ENCODE measurements around the gene SUN5. TPM values are rescaled to one million over a fixed set of nuclear protein-coding genes. Genes with fewer than 3 reads are reported as not detected.

The SUN5 gene
- total RNA-seq, 1 experiment from 2014 or later, result not detected

GRCh38 chr20:33021879-33022278, 17.6 kb upstream of the SUN5 start:
- Mint-ChIP-seq H3K4me3 (no peak overlapping the region), H3K4me1 (peaks cover under 1 to 3% of the 10 kb centered on the region in 2 experiments; a peak in 3 of 4 replicates), H3K27me3 (ENCODE audit: low read depth) (peaks cover 3% of the 10 kb centered on the region), H3K27ac (no peak overlapping the region), H3K36me3 (ENCODE audit: insufficient read depth in 1 of 3, low read depth in 3 of 3) (no peaks in the 10 kb centered on the region), H3K9me3 (no peaks in the 10 kb centered on the region)
- Histone ChIP-seq H2BK5ac (ENCODE audit: insufficient read length, low read length) (no peak overlapping the region), H3K56ac (ENCODE audit: insufficient read length, low read depth, low read length) (no peak overlapping the region), H3K79me2 (ENCODE audit: insufficient read depth, low read length) (no peaks in the 10 kb centered on the region), H3K23ac (ENCODE audit: insufficient read length, low read depth, low read length) (no peak overlapping the region), H4K5ac (ENCODE audit: insufficient read length, low read depth, low read length) (no peak overlapping the region), H3K18ac (ENCODE audit: insufficient read length, low read depth, low read length) (no peak overlapping the region), H3K79me1 (ENCODE audit: insufficient read depth, low read depth, low read length, poor library complexity, severe bottlenecking) (no peaks in the 10 kb centered on the region), H3K4me2 (ENCODE audit: insufficient read depth, insufficient read length, low read length) (no peak overlapping the region), H3K27ac (ENCODE audit: insufficient read length, low read depth, low read length) (no peak overlapping the region), H2AK5ac (ENCODE audit: insufficient read length, low read length) (no peak overlapping the region), H2AFZ (ENCODE audit: low read length) (no peak overlapping the region), H4K91ac (ENCODE audit: insufficient read length, low read depth, low read length) (no peak overlapping the region), H3K14ac (ENCODE audit: insufficient read depth, low read length) (no peak overlapping the region), H2BK15ac (ENCODE audit: low read depth, low read length) (no peak overlapping the region), H3K9me3 (ENCODE audit: control insufficient read depth, low read depth, low read length) (no peaks in the 10 kb centered on the region), H4K20me1 (ENCODE audit: control insufficient read depth, insufficient read depth, insufficient read length) (no peaks in the 10 kb centered on the region), H4K8ac (replicated peaks; ENCODE audit: insufficient read length, low read depth, low read length) (no peak overlapping the region), H3K23me2 (ENCODE audit: insufficient read length, low read depth, low read length, poor library complexity, severe bottlenecking) (no peaks in the 10 kb centered on the region), H2BK120ac (ENCODE audit: low read depth, low read length, poor library complexity, severe bottlenecking) (no peak overlapping the region), H3K9ac (ENCODE audit: extremely low read depth, insufficient read length, low read length) (no peak overlapping the region), H3K27me3 (ENCODE audit: insufficient read depth, low read length) (no peaks in the 10 kb centered on the region), H2BK20ac (ENCODE audit: low read depth, low read length, poor library complexity, severe bottlenecking) (no peak overlapping the region), H3K4ac (ENCODE audit: low read depth, low read length) (no peak overlapping the region), H2BK12ac (ENCODE audit: insufficient read length, low read depth, low read length) (no peak overlapping the region), H3K4me1 (ENCODE audit: insufficient read depth, low read length) (no peaks in the 10 kb centered on the region), H3T11ph (ENCODE audit: low read length) (no peak overlapping the region)
- no CpG with 5 or more reads among the region's 3 CpGs for WGBS (ENCODE audit: extremely low coverage, insufficient read length, low lambda C conversion rate)
- no peak for TF ChIP-seq CTCF (conservative IDR thresholded peaks at IDR 0.05)
- no peak for DNase-seq
